ENCODE data around the gene FBXW8.

FBXW8 gene

GRCh38 chr12:117044790-117045159 is 134.0 kb downstream of the FBXW8 start:
- Histone ChIP-seq H3K9ac (ENCODE audit: low read length) (no peak overlapping the region), H3K79me1 (ENCODE audit: low read length) (no peaks in the 10 kb centered on the region), H2BK120ac (ENCODE audit: low read depth, low read length) (no peak overlapping the region), H3K18ac (ENCODE audit: low read length) (no peak overlapping the region), H3K23ac (ENCODE audit: low read length) (no peak overlapping the region), H3K79me2 (ENCODE audit: control insufficient read depth, insufficient read depth, low read length) (no peaks in the 10 kb centered on the region), H3K4me3 (ENCODE audit: low read length) (no peak overlapping the region), H4K8ac (ENCODE audit: low read depth, low read length) (no peak overlapping the region), H3K56ac (ENCODE audit: low read length) (no peak overlapping the region), H3K36me3 (ENCODE audit: control insufficient read depth, insufficient read depth, low read length) (no peaks in the 10 kb centered on the region), H2BK15ac (replicated peaks; ENCODE audit: low read depth) (no peak overlapping the region), H3K4ac (ENCODE audit: low read depth, low read length) (no peak overlapping the region), H2AK5ac (ENCODE audit: low read length) (no peak overlapping the region), H3K27ac (ENCODE audit: low read depth, low read length) (no peak overlapping the region), H3K4me1 (ENCODE audit: control insufficient read depth, low read depth, low read length) (peaks cover 7% of the 10 kb centered on the region), H2BK5ac (ENCODE audit: low read length) (no peak overlapping the region), H4K5ac (ENCODE audit: low read length) (no peak overlapping the region), H3K27me3 (ENCODE audit: insufficient read depth, low read length, poor library complexity) (no peaks in the 10 kb centered on the region), H3K4me2 (ENCODE audit: low read length) (no peak overlapping the region)
- no CpG with 5 or more reads among the region's 13 CpGs for WGBS (ENCODE audit: extremely low coverage, insufficient coverage, low lambda C conversion rate)
- DNase-seq, result no peak

GRCh38 chr12:117045160-117046010 is 134.6 kb downstream of the FBXW8 start:
- H3K4me2 ChIP-seq (ENCODE audit: low read length), result no peak overlapping the region
- no peak overlapping the region for H4K5ac ChIP-seq (ENCODE audit: low read length)
- no peaks in the 10 kb centered on the region for H3K27me3 ChIP-seq (ENCODE audit: insufficient read depth, low read length, poor library complexity)
- no peak overlapping the region for H2BK120ac ChIP-seq (ENCODE audit: low read depth, low read length)
- no peak overlapping the region for H3K4ac ChIP-seq (ENCODE audit: low read depth, low read length)
- H2AK5ac ChIP-seq (ENCODE audit: low read length), result no peak overlapping the region
- no peak for DNase-seq
- peaks cover 7% of the 10 kb centered on the region for H3K4me1 ChIP-seq (ENCODE audit: control insufficient read depth, low read depth, low read length)
- no peak overlapping the region for H2BK15ac ChIP-seq (replicated peaks; ENCODE audit: low read depth)
- no peak overlapping the region for H3K23ac ChIP-seq (ENCODE audit: low read length)
- peak overlapping the region; percentile 44 for H3K18ac ChIP-seq (ENCODE audit: low read length)
- no peak overlapping the region for H3K27ac ChIP-seq (ENCODE audit: low read depth, low read length)
- no peaks in the 10 kb centered on the region for H3K79me2 ChIP-seq (ENCODE audit: control insufficient read depth, insufficient read depth, low read length)
- no peak overlapping the region for H4K8ac ChIP-seq (ENCODE audit: low read depth, low read length)
- H3K36me3 ChIP-seq (ENCODE audit: control insufficient read depth, insufficient read depth, low read length), result no peaks in the 10 kb centered on the region
- H3K79me1 ChIP-seq (ENCODE audit: low read length), result no peaks in the 10 kb centered on the region
- no peak overlapping the region for H3K9ac ChIP-seq (ENCODE audit: low read length)
- H3K4me3 ChIP-seq (ENCODE audit: low read length), result no peak overlapping the region
- WGBS (ENCODE audit: extremely low coverage, insufficient coverage, low lambda C conversion rate), result no CpG with 5 or more reads among the region's 23 CpGs
- H3K56ac ChIP-seq (ENCODE audit: low read length), result peak overlapping the region; percentile 30
- no peak overlapping the region for H2BK5ac ChIP-seq (ENCODE audit: low read length)

- no peak overlapping the region for H3K18ac ChIP-seq (ENCODE audit: low read length)
- H3K4ac ChIP-seq (ENCODE audit: low read depth, low read length), result no peak overlapping the region
- no peak overlapping the region for H3K9ac ChIP-seq (ENCODE audit: low read length)
- DNase-seq, result peak; percentile 73
- H2BK120ac ChIP-seq (ENCODE audit: low read depth, low read length), result no peak overlapping the region
- H2BK15ac ChIP-seq (replicated peaks; ENCODE audit: low read depth), result no peak overlapping the region
- no peak overlapping the region for H3K27ac ChIP-seq (ENCODE audit: low read depth, low read length)
- no peak overlapping the region for H2BK5ac ChIP-seq (ENCODE audit: low read length)
- no CpG with 5 or more reads among the region's 6 CpGs for WGBS (ENCODE audit: extremely low coverage, insufficient coverage, low lambda C conversion rate)
- H3K56ac ChIP-seq (ENCODE audit: low read length), result peak overlapping the region; percentile 30
- no peak overlapping the region for H4K5ac ChIP-seq (ENCODE audit: low read length)
- no peaks in the 10 kb centered on the region for H3K79me1 ChIP-seq (ENCODE audit: low read length)
- H3K79me2 ChIP-seq (ENCODE audit: control insufficient read depth, insufficient read depth, low read length), result no peaks in the 10 kb centered on the region
- H3K23ac ChIP-seq (ENCODE audit: low read length), result no peak overlapping the region
- no peak overlapping the region for H3K4me2 ChIP-seq (ENCODE audit: low read length)
- no peak overlapping the region for H3K4me3 ChIP-seq (ENCODE audit: low read length)
- H4K8ac ChIP-seq (ENCODE audit: low read depth, low read length), result no peak overlapping the region
- peaks cover 7% of the 10 kb centered on the region for H3K4me1 ChIP-seq (ENCODE audit: control insufficient read depth, low read depth, low read length)
- H3K27me3 ChIP-seq (ENCODE audit: insufficient read depth, low read length, poor library complexity), result no peaks in the 10 kb centered on the region
- H2AK5ac ChIP-seq (ENCODE audit: low read length), result no peak overlapping the region
- no peaks in the 10 kb centered on the region for H3K36me3 ChIP-seq (ENCODE audit: control insufficient read depth, insufficient read depth, low read length)
Measured at GRCh38 chr12:117046011-117046369, 135.2 kb downstream of the FBXW8 start.

GRCh38 chr12:117046425-117046824 is 135.7 kb downstream of the FBXW8 start:
- H3K4me3 ChIP-seq (ENCODE audit: low read length), result no peak overlapping the region
- no peak overlapping the region for H3K23ac ChIP-seq (ENCODE audit: low read length)
- no peak overlapping the region for H2BK5ac ChIP-seq (ENCODE audit: low read length)
- peaks cover 7% of the 10 kb centered on the region for H3K4me1 ChIP-seq (ENCODE audit: control insufficient read depth, low read depth, low read length)
- no peak overlapping the region for H2AK5ac ChIP-seq (ENCODE audit: low read length)
- H3K79me2 ChIP-seq (ENCODE audit: control insufficient read depth, insufficient read depth, low read length), result no peaks in the 10 kb centered on the region
- H3K27me3 ChIP-seq (ENCODE audit: insufficient read depth, low read length, poor library complexity), result no peaks in the 10 kb centered on the region
- H3K4ac ChIP-seq (ENCODE audit: low read depth, low read length), result no peak overlapping the region
- no CpG with 5 or more reads among the region's 27 CpGs for WGBS (ENCODE audit: extremely low coverage, insufficient coverage, low lambda C conversion rate)
- H3K27ac ChIP-seq (ENCODE audit: low read depth, low read length), result no peak overlapping the region
- no peak overlapping the region for H4K8ac ChIP-seq (ENCODE audit: low read depth, low read length)
- H3K56ac ChIP-seq (ENCODE audit: low read length), result no peak overlapping the region
- H3K4me2 ChIP-seq (ENCODE audit: low read length), result no peak overlapping the region
- H2BK120ac ChIP-seq (ENCODE audit: low read depth, low read length), result no peak overlapping the region
- no peaks in the 10 kb centered on the region for H3K79me1 ChIP-seq (ENCODE audit: low read length)
- no peak for DNase-seq
- no peak overlapping the region for H3K18ac ChIP-seq (ENCODE audit: low read length)
- no peaks in the 10 kb centered on the region for H3K36me3 ChIP-seq (ENCODE audit: control insufficient read depth, insufficient read depth, low read length)
- no peak overlapping the region for H2BK15ac ChIP-seq (replicated peaks; ENCODE audit: low read depth)
- H4K5ac ChIP-seq (ENCODE audit: low read length), result no peak overlapping the region
- H3K9ac ChIP-seq (ENCODE audit: low read length), result no peak overlapping the region

- no CpG with 5 or more reads among the region's 20 CpGs for WGBS (ENCODE audit: extremely low coverage, insufficient coverage, low lambda C conversion rate)
- H3K18ac ChIP-seq (ENCODE audit: low read length), result no peak overlapping the region
- no peak overlapping the region for H2BK15ac ChIP-seq (replicated peaks; ENCODE audit: low read depth)
- no peak overlapping the region for H2BK5ac ChIP-seq (ENCODE audit: low read length)
- no peak overlapping the region for H3K4me3 ChIP-seq (ENCODE audit: low read length)
- H2BK120ac ChIP-seq (ENCODE audit: low read depth, low read length), result no peak overlapping the region
- no peak overlapping the region for H4K8ac ChIP-seq (ENCODE audit: low read depth, low read length)
- no peaks in the 10 kb centered on the region for H3K79me2 ChIP-seq (ENCODE audit: control insufficient read depth, insufficient read depth, low read length)
- H3K23ac ChIP-seq (ENCODE audit: low read length), result no peak overlapping the region
- no peak overlapping the region for H3K4ac ChIP-seq (ENCODE audit: low read depth, low read length)
- no peak overlapping the region for H3K9ac ChIP-seq (ENCODE audit: low read length)
- no peaks in the 10 kb centered on the region for H3K27me3 ChIP-seq (ENCODE audit: insufficient read depth, low read length, poor library complexity)
- DNase-seq, result no peak
- H3K79me1 ChIP-seq (ENCODE audit: low read length), result no peaks in the 10 kb centered on the region
- no peak overlapping the region for H3K4me2 ChIP-seq (ENCODE audit: low read length)
- no peak overlapping the region for H3K27ac ChIP-seq (ENCODE audit: low read depth, low read length)
- H4K5ac ChIP-seq (ENCODE audit: low read length), result no peak overlapping the region
- no peak overlapping the region for H3K56ac ChIP-seq (ENCODE audit: low read length)
- H3K4me1 ChIP-seq (ENCODE audit: control insufficient read depth, low read depth, low read length), result peaks cover 7% of the 10 kb centered on the region
- no peaks in the 10 kb centered on the region for H3K36me3 ChIP-seq (ENCODE audit: control insufficient read depth, insufficient read depth, low read length)
- no peak overlapping the region for H2AK5ac ChIP-seq (ENCODE audit: low read length)
Measured at GRCh38 chr12:117046861-117047530, 136.2 kb downstream of the FBXW8 start.
